Measurements from ENCODE around the gene TMEM72.

TMEM72 gene

DNA sequence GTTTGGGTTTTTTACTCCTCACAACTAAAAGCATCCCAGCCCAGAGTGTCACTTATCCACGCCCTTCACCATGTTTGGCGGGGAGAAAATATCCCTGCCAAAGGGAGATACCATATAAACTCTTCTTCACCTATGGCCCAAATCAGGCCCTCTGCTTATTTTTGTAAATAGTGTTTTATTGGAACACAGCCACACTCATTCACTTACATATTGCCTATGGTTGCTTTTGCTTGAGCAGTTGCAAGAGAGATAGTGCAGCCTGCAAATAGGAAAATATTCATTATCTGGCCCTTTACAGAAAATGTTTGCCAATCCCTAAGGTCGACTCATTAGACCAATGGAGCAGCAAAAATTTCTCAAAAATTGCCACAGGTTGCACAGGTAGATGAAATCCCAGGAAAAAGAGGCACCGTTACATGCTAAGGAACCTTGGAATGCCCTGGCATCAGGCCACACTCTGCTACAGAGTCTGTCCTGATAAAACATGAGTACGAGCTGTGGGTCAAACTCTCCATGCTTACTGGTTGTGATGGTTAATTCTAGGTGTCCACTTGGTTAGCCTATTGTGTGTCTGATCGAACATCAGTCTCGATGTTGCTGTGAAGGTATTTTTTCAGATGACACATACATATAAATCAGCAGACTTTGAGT is 40.6 kb downstream of the TMEM72 start:
- no peaks in the 10 kb centered on the region for H3K9me3 Mint-ChIP-seq
- no peaks in the 10 kb centered on the region for H3K27me3 Mint-ChIP-seq
- H3K4me1 Mint-ChIP-seq (ENCODE audit: low read depth in 2 of 2), result peaks cover 11 to 17% of the 10 kb centered on the region in 2 donors
- no peak overlapping the region for H3K27ac Mint-ChIP-seq
- no peak for DNase-seq
- ATAC-seq (replicated peaks), result no peak
- no peak overlapping the region for H3K4me3 Mint-ChIP-seq
- peaks cover 10% of the 10 kb centered on the region for H3K36me3 Mint-ChIP-seq (ENCODE audit: insufficient read depth)

DNA sequence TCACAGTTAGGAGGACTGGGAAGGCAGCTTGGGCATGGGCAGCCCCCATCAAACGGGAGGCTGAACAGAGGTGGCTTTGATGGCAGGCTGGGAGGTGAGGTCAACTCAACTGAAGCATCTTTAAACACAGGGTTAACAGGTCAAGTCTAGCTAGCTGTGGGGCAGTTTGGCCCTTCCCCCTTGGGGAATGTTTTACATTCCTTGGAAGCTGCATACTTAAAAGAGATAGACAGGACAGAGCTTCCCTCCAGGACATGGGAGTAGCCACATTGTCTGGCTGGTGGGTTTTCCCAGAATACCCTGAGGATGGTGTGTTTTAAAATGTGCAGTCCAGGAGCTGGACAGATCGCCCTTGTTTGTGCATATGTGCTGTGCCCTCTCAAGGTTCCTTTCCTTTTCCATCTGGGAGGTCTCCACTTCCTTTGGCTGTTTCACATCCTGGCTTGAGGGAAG is 41.7 kb downstream of the TMEM72 start:
- Mint-ChIP-seq H3K9me3 (no peaks in the 10 kb centered on the region), H3K4me3 (no peak overlapping the region), H3K4me1 (ENCODE audit: low read depth in 2 of 2) (peaks cover 15 to 28% of the 10 kb centered on the region in 2 donors), H3K27me3 (no peaks in the 10 kb centered on the region), H3K36me3 (ENCODE audit: insufficient read depth) (peaks cover 10% of the 10 kb centered on the region), H3K27ac (peak overlapping the region in 1 of 2 donors; percentile 14)
- no peak for DNase-seq
- no peak for ATAC-seq (replicated peaks)

- H3K9me3 Mint-ChIP-seq, result no peaks in the 10 kb centered on the region
- no peak for DNase-seq
- no peaks in the 10 kb centered on the region for H3K27me3 Mint-ChIP-seq
- no peak overlapping the region for H3K27ac Mint-ChIP-seq
- peaks cover 24 to 40% of the 10 kb centered on the region in 2 donors for H3K4me1 Mint-ChIP-seq (ENCODE audit: low read depth in 2 of 2)
- no peak overlapping the region for H3K4me3 Mint-ChIP-seq
- H3K36me3 Mint-ChIP-seq (ENCODE audit: insufficient read depth), result peaks cover 10% of the 10 kb centered on the region
- ATAC-seq (replicated peaks), result no peak
Observed at GRCh38 chr10:44954042-44954441, 42.9 kb downstream of the TMEM72 start.

- Mint-ChIP-seq H3K36me3 (ENCODE audit: insufficient read depth) (peaks cover 14% of the 10 kb centered on the region), H3K27me3 (no peaks in the 10 kb centered on the region), H3K4me1 (ENCODE audit: low read depth in 2 of 2) (peaks cover 22 to 40% of the 10 kb centered on the region in 2 donors), H3K9me3 (no peaks in the 10 kb centered on the region), H3K4me3 (no peak overlapping the region), H3K27ac (peak overlapping the region in 1 of 2 donors; percentile 61)
- no peak for DNase-seq
- ATAC-seq (replicated peaks), result no peak
Observed at GRCh38 chr10:44954962-44955361, 43.8 kb downstream of the TMEM72 start.

- Mint-ChIP-seq H3K4me1 (ENCODE audit: low read depth in 2 of 2) (peaks cover 26 to 41% of the 10 kb centered on the region in 2 donors), H3K9me3 (no peaks in the 10 kb centered on the region), H3K27ac (peak overlapping the region in 1 of 2 donors; percentile 10), H3K4me3 (no peak overlapping the region), H3K36me3 (ENCODE audit: insufficient read depth) (peaks cover 14% of the 10 kb centered on the region), H3K27me3 (no peaks in the 10 kb centered on the region)
- ATAC-seq (replicated peaks) (no peak), DNase-seq (no peak)
Observed at GRCh38 chr10:44955413-44956070, 44.4 kb downstream of the TMEM72 start.

DNA sequence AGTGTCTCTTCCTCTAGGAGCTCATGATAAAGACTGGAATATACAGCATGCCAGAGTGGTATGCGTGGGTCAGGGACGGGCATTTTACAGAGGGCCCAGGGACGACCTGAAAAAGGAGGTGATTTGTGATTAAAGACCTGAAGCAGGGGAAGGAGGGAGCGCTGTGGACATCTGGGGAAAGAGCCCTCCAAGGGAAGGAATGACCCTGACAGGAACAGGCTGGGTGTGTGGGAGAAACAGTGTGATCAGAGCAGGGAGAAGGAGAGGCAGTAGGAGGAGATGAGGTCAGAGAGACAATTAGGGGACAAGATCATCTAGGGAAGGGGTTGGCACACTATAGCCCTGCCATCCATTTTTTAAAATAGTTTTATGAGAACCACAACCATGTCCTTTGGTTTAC is 45.1 kb downstream of the TMEM72 start:
- H3K4me3 Mint-ChIP-seq, result no peak overlapping the region
- DNase-seq (no peak), ATAC-seq (replicated peaks) (no peak)
- no peaks in the 10 kb centered on the region for H3K9me3 Mint-ChIP-seq
- H3K4me1 Mint-ChIP-seq (ENCODE audit: low read depth in 2 of 2), result peaks cover 26 to 43% of the 10 kb centered on the region in 2 donors
- H3K36me3 Mint-ChIP-seq (ENCODE audit: insufficient read depth), result peaks cover 14% of the 10 kb centered on the region
- H3K27me3 Mint-ChIP-seq, result no peaks in the 10 kb centered on the region
- H3K27ac Mint-ChIP-seq, result peak overlapping the region in 1 of 2 donors; percentile 10

GRCh38 chr10:44956717-44957706 is 45.9 kb downstream of the TMEM72 start:
- peak overlapping the region in 1 of 2 donors; percentile 71 for H3K27ac Mint-ChIP-seq
- peak overlapping the region in 1 of 2 donors; percentile 85 for H3K4me3 Mint-ChIP-seq

DNA sequence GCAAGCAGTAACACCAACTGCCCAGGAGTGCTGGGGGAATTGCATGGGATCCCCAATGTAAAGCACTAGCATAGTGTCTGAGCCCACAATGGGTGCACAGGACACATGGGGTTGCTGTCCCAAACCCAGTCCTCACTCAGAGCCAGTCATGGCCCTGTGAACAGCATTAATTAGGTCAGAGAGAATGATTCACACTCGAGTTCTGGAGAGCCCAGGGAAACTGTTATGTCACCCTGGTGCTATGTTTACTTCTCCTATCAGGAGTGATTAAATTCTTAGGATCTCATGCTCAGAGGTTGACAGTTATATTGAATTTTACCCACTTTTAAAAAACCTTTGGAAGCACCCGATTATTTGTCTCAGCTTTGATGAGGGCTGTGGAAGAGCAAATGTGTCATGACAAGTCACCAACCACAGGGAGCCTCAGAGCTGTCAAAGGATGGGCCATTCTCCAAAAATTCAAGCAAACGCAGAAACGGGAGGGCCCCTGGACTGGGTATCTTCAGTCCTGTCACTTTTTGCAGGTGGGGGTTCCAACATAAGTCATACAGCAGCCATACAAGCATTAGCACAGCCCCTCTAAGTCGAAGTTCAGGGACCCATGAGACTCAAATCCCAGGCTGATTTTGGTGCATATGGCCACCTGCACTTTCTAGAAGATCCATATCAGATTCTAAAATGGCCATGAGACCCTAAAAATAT is 47.2 kb downstream of the TMEM72 start:
- Mint-ChIP-seq H3K4me3 (peak overlapping the region; percentile 83 to 85), H3K27me3 (peaks cover 0 to 7% of the 10 kb centered on the region in 2 donors), H3K27ac (peak overlapping the region in 1 of 2 donors; percentile 86)

More at GRCh38 chr10:44956717-44957706, 45.9 kb downstream of the TMEM72 start:
- H3K36me3 Mint-ChIP-seq (ENCODE audit: insufficient read depth), result peaks cover 14% of the 10 kb centered on the region
- no peak for DNase-seq
- peaks cover 26 to 43% of the 10 kb centered on the region in 2 donors for H3K4me1 Mint-ChIP-seq (ENCODE audit: low read depth in 2 of 2)
- H3K9me3 Mint-ChIP-seq, result no peaks in the 10 kb centered on the region
- ATAC-seq (replicated peaks), result no peak
- H3K27me3 Mint-ChIP-seq, result no peaks in the 10 kb centered on the region

DNA sequence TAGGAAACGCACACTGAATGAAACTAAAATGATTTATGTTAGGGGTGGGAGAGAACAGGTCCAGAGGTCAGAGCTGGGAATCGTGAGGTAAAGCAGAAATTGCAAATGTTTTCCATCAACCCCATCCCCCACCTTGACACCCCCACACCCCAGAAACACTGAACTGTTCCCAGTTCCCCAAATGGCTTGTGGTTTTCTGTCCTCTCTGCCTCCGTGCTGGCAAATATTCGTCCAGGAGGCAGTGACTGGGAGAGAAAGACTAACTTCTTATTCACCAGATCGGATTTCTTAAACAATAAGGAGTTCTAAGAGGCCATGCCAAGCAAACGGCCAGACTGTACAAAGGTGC is 47.7 kb downstream of the TMEM72 start:
- Mint-ChIP-seq H3K9me3 (no peaks in the 10 kb centered on the region), H3K4me1 (ENCODE audit: low read depth in 2 of 2) (peaks cover 33 to 43% of the 10 kb centered on the region in 2 donors), H3K4me3 (peak overlapping the region; percentile 83 to 85), H3K27me3 (peaks cover 0 to 7% of the 10 kb centered on the region in 2 donors), H3K27ac (peak overlapping the region; percentile 78 to 86), H3K36me3 (ENCODE audit: insufficient read depth) (peaks cover 14% of the 10 kb centered on the region)
- ATAC-seq (replicated peaks) (no peak), DNase-seq (no peak)

More for the DNA sequence above, 47.2 kb downstream of the TMEM72 start:
- Mint-ChIP-seq H3K36me3 (ENCODE audit: insufficient read depth) (peaks cover 14% of the 10 kb centered on the region), H3K9me3 (no peaks in the 10 kb centered on the region), H3K4me1 (ENCODE audit: low read depth in 2 of 2) (peaks cover 33 to 43% of the 10 kb centered on the region in 2 donors)
- ATAC-seq (replicated peaks) (no peak), DNase-seq (no peak)

DNA sequence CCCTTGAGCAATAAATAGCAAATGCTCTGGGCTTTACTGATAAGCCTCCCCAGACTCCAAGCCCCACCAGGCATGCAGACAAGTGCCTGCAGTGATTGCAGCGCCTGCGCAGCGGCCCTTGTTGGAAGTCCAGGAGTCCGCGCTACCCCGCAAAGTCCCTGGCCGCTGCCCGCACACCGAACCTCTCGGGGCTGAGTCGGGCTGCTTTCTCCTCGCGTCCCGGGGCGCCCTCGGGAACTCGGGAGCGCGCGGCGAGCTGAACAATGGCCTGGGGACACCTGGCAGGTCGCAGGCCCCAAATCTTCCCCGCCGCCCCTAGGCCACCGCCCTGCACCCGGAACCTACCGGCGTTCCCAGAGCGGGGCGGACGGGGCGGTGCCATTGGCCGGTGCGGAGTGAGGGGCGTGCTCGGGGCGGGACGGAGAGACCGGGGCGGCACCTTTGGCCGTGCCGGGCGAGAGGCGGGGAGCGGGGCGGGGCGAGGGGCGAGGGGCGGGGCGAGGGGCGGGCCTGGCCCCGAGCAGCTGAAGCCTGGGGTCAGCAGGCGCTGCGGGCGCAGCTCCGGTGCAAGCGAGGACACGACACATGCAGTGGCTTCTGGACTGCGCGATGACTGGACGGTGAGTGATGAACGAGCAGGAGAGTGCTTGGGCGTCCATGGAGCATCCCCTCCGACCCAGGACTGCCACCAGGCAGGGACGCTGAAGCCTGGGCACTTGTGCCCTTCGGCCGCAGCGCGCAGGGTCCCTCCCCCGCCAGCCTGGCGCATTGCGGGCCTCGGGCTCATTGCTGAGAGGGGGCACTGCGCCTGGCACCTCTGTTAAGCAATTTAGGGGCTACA is 48.3 kb downstream of the TMEM72 start, which contains the start of gene RASSF4:
TSS of gene RASSF4 (plus strand) at position 556 of the 841 bp plus-strand sequence. CDS start 10,401 bp downstream, outside the sequence.
- H3K36me3 Mint-ChIP-seq (ENCODE audit: insufficient read depth), result peaks cover 14% of the 10 kb centered on the region
- peak within 1 kb of the TSS; percentile 83 to 85 for H3K4me3 Mint-ChIP-seq
- peak within 1 kb of the TSS; percentile 78 to 86 for H3K27ac Mint-ChIP-seq
- peak; percentile 99 for ATAC-seq (replicated peaks)
- peaks cover 0 to 7% of the 10 kb centered on the region in 2 donors for H3K27me3 Mint-ChIP-seq
- DNase-seq, result peak; percentile 89 to 91 (median 89)
- peaks cover 33 to 43% of the 10 kb centered on the region in 2 donors for H3K4me1 Mint-ChIP-seq (ENCODE audit: low read depth in 2 of 2)
- H3K9me3 Mint-ChIP-seq, result no peaks in the 10 kb centered on the region

- Mint-ChIP-seq H3K4me1 (ENCODE audit: low read depth in 2 of 2) (peaks cover 31 to 39% of the 10 kb centered on the region in 2 donors), H3K4me3 (peak overlapping the region; percentile 83 to 85), H3K36me3 (ENCODE audit: insufficient read depth) (peaks cover 14% of the 10 kb centered on the region), H3K9me3 (no peaks in the 10 kb centered on the region), H3K27me3 (peaks cover 0 to 7% of the 10 kb centered on the region in 2 donors), H3K27ac (peak overlapping the region; percentile 78 to 86)
- ATAC-seq (replicated peaks), result no peak
- no peak for DNase-seq
Observed at GRCh38 chr10:44960088-44960460, 48.9 kb downstream of the TMEM72 start.

Measured in effector memory CD8-positive, alpha-beta T cell (primary cell).